ENCODE results near the gene SEH1L. TPM values are rescaled to one million over a fixed set of nuclear protein-coding genes. Genes with fewer than 3 reads are reported as not detected.

The SEH1L gene
- total and polyA plus RNA-seq, 10 of the 15 experiments (the other 5 are each of a cell fraction or from before 2014, with no cell fraction given) = 27.5 to 109 (median 52.8) TPM

DNA sequence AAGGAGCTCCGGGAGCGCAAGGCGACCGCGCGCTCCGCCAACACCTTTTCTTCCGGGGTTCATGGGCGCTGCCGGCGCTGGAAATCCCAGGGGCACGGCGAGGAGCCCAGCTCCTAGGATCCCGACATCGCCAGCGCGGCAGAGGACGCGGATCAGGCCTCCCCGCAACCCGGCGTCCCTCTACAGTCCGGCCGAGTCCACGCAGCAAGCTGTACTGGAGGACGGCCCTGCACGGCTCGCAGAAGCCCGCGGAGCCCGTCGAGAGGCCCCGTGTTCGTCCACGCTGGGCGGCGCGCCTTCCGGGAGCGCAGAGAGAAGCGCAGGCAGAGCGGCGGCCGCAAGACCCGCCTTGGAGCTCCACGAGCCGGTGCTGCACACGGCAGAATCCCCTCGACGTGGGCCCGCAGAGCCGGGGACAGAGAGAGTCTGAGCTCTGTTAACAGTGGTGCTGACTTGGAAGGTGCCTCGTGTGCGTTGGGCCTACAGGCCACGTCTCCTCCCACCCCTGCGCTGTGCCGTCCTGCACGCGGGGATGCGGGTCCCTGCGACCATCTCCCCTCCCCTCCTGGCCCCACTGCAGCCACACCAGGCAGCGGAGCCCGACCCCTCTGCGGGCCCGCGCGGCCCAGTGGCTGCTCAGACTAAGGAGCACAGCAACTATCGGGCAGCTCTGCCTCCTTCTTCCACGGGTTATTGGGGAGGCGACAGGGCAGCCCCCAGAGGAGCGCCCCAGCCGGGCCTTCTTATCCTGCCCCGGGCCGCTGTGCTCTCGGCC is 35.7 kb upstream of the SEH1L start:
- Histone ChIP-seq H3K36me3 (ENCODE audit: control insufficient read depth in 2 of 2, insufficient read depth in 2 of 2, low read length in 1 of 2) (no peaks in the 10 kb centered on the region), H3K4me3 (no peak overlapping the region), H3K9ac (ENCODE audit: control insufficient read depth, insufficient read depth, low read length) (no peak overlapping the region), H3K79me2 (ENCODE audit: control insufficient read depth, insufficient read depth, low read length) (no peaks in the 10 kb centered on the region), H3K4me2 (ENCODE audit: control insufficient read depth, insufficient read depth) (no peak overlapping the region), H3K27me3 (replicated peaks in 1 of 2; ENCODE audit: control insufficient read depth in 2 of 2, insufficient read depth in 2 of 2, low read length in 1 of 2) (peaks cover under 1 to 2% of the 10 kb centered on the region in 2 experiments; a peak in 2 of 4 replicates), H2AFZ (ENCODE audit: control insufficient read depth, low read depth, low read length) (no peak overlapping the region), H3K27ac (ENCODE audit: control insufficient read depth, insufficient read depth) (no peak overlapping the region), H4K20me1 (ENCODE audit: control insufficient read depth, insufficient read depth) (no peaks in the 10 kb centered on the region), H3K4me1 (ENCODE audit: control insufficient read depth, insufficient read depth, low read length) (no peaks in the 10 kb centered on the region; the same call in 1 of the 2 replicates), H3K9me3 (replicated peaks; ENCODE audit: control insufficient read depth, insufficient read depth, low read length) (no peaks in the 10 kb centered on the region; the same call in 2 of the 3 replicates)
- in situ Hi-C loops (cut with MboI) (no loop called here), intact Hi-C loops (cut with micrococcal nuclease; ENCODE audit: unreplicated experiment) (no loop called here)
- DNase-seq (ENCODE audit: low read depth, low spot score) (no peak), ATAC-seq (no peak), FAIRE-seq (no peak)
- 90% methylated on average over 60 of the region's 75 CpGs for WGBS (ENCODE audit: insufficient coverage, insufficient replicate concordance, low lambda C conversion rate, missing lambda C conversion rate)
- RAD21 ChIA-PET (ENCODE audit: unreplicated experiment) = no interaction called here
- CTCF ChIA-PET = interaction anchor here (1.5 kb wide), 1 partner anchor 22 kb away, joined by 4 read pairs; no protein-coding TSS in a partner anchor
- no TSS peak for BruUV-seq (replicated peaks)
- SMC1A ChIA-PET (ENCODE audit: uncharacterized antibody, unreplicated experiment) = no interaction called here
- POLR2A ChIA-PET = no interaction called here
- no peak for TF ChIP-seq CHD1 (IDR thresholded peaks at IDR 0.05; ENCODE audit: low read depth, low read length)
- no peak for TF ChIP-seq DPF2 (IDR thresholded peaks at IDR 0.05)
- no peak for TF ChIP-seq ESRRA (IDR thresholded peaks at IDR 0.05; ENCODE audit: low read length)
- TF ChIP-seq BACH1 (IDR thresholded peaks at IDR 0.05; ENCODE audit: borderline replicate concordance) = no peak
- TF ChIP-seq GATAD2B (conservative IDR thresholded peaks at IDR 0.05; ENCODE audit: low read depth) = no peak
- TF ChIP-seq RUNX3 (IDR thresholded peaks at IDR 0.05; ENCODE audit: low read length) = no peak
- no peak for TF ChIP-seq CREM (IDR thresholded peaks at IDR 0.05; ENCODE audit: low read depth)
- no peak for TF ChIP-seq SIX5 (IDR thresholded peaks at IDR 0.05; ENCODE audit: low read depth, low read length, severe bottlenecking)
- TF ChIP-seq NFXL1 (IDR thresholded peaks at IDR 0.05; ENCODE audit: borderline replicate concordance) = no peak
- no peak for TF ChIP-seq SMAD1 (IDR thresholded peaks at IDR 0.05; ENCODE audit: low read depth, partially characterized antibody)
- TF ChIP-seq RFX5 (IDR thresholded peaks at IDR 0.05; ENCODE audit: low read depth, low read length) = no peak
- TF ChIP-seq, protein P1, sequence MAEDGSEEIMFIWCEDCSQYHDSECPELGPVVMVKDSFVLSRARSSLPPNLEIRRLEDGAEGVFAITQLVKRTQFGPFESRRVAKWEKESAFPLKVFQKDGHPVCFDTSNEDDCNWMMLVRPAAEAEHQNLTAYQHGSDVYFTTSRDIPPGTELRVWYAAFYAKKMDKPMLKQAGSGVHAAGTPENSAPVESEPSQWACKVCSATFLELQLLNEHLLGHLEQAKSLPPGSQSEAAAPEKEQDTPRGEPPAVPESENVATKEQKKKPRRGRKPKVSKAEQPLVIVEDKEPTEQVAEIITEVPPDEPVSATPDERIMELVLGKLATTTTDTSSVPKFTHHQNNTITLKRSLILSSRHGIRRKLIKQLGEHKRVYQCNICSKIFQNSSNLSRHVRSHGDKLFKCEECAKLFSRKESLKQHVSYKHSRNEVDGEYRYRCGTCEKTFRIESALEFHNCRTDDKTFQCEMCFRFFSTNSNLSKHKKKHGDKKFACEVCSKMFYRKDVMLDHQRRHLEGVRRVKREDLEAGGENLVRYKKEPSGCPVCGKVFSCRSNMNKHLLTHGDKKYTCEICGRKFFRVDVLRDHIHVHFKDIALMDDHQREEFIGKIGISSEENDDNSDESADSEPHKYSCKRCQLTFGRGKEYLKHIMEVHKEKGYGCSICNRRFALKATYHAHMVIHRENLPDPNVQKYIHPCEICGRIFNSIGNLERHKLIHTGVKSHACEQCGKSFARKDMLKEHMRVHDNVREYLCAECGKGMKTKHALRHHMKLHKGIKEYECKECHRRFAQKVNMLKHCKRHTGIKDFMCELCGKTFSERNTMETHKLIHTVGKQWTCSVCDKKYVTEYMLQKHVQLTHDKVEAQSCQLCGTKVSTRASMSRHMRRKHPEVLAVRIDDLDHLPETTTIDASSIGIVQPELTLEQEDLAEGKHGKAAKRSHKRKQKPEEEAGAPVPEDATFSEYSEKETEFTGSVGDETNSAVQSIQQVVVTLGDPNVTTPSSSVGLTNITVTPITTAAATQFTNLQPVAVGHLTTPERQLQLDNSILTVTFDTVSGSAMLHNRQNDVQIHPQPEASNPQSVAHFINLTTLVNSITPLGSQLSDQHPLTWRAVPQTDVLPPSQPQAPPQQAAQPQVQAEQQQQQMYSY (CRISPR knock-in tag; IDR thresholded peaks at IDR 0.05) = no peak
- no peak for TF ChIP-seq HCFC1 (IDR thresholded peaks at IDR 0.05; ENCODE audit: low read length)
- TF ChIP-seq, protein P2, sequence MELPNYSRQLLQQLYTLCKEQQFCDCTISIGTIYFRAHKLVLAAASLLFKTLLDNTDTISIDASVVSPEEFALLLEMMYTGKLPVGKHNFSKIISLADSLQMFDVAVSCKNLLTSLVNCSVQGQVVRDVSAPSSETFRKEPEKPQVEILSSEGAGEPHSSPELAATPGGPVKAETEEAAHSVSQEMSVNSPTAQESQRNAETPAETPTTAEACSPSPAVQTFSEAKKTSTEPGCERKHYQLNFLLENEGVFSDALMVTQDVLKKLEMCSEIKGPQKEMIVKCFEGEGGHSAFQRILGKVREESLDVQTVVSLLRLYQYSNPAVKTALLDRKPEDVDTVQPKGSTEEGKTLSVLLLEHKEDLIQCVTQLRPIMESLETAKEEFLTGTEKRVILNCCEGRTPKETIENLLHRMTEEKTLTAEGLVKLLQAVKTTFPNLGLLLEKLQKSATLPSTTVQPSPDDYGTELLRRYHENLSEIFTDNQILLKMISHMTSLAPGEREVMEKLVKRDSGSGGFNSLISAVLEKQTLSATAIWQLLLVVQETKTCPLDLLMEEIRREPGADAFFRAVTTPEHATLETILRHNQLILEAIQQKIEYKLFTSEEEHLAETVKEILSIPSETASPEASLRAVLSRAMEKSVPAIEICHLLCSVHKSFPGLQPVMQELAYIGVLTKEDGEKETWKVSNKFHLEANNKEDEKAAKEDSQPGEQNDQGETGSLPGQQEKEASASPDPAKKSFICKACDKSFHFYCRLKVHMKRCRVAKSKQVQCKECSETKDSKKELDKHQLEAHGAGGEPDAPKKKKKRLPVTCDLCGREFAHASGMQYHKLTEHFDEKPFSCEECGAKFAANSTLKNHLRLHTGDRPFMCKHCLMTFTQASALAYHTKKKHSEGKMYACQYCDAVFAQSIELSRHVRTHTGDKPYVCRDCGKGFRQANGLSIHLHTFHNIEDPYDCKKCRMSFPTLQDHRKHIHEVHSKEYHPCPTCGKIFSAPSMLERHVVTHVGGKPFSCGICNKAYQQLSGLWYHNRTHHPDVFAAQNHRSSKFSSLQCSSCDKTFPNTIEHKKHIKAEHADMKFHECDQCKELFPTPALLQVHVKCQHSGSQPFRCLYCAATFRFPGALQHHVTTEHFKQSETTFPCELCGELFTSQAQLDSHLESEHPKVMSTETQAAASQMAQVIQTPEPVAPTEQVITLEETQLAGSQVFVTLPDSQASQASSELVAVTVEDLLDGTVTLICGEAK (IDR thresholded peaks at IDR 0.05; ENCODE audit: borderline replicate concordance) = no peak
- TF ChIP-seq CBX5 (IDR thresholded peaks at IDR 0.05; ENCODE audit: low read depth) = no peak
- TF ChIP-seq, protein P3, sequence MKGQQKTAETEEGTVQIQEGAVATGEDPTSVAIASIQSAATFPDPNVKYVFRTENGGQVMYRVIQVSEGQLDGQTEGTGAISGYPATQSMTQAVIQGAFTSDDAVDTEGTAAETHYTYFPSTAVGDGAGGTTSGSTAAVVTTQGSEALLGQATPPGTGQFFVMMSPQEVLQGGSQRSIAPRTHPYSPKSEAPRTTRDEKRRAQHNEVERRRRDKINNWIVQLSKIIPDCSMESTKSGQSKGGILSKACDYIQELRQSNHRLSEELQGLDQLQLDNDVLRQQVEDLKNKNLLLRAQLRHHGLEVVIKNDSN (IDR thresholded peaks at IDR 0.05; ENCODE audit: borderline replicate concordance, extremely low read length, insufficient read depth, low read depth, low read length) = no peak
- TF ChIP-seq KDM1A (IDR thresholded peaks at IDR 0.05; ENCODE audit: borderline replicate concordance) = no peak
